AG10803 (cell line): Measurements from ENCODE around the gene CMSS1.
"Not testable (repeated sequence)": the region's sequence is repeated elsewhere in the genome, so short reads cannot be mapped to it uniquely, and the experiment has no call there.

Experiments
- DNase-seq: peaks from one replicate; pipeline ENCODE4 v3.0.0; 2010; ENCODE audit warnings: low read depth
- H3K4me3 ChIP-seq: 2 replicates; pipeline ENCODE4 v1.5.1; 2011; ENCODE audit warnings: mild to moderate bottlenecking, low read length, control low read depth
- CTCF ChIP-seq: conservative IDR thresholded peaks from 2 replicates; pipeline ENCODE4 v1.5.1; 2011; ENCODE audit warnings: mild to moderate bottlenecking, low read length, control low read depth, inconsistent platforms

CMSS1 gene

DNA sequence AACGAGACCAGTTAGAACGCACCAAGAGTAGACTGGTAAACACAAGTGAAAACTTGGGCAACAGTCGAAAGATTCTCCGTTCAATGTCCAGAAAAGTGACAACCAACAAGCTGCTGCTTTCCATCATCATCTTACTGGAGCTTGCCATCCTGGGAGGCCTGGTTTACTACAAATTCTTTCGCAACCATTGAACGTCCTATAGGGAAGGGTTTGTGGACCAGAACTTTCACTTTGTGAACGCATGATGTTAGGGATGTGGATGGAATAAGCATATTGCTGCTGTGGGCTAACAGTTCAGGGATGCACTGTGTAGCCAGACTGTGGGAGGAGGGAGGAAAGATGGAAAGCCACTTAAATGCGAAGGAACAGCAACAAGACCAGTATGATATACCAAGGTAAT lies 408.2 kb downstream of the CMSS1 start:
- TF ChIP-seq CTCF, result no peak
- no peak for DNase-seq
- H3K4me3 ChIP-seq, result no peak overlapping the region

DNA sequence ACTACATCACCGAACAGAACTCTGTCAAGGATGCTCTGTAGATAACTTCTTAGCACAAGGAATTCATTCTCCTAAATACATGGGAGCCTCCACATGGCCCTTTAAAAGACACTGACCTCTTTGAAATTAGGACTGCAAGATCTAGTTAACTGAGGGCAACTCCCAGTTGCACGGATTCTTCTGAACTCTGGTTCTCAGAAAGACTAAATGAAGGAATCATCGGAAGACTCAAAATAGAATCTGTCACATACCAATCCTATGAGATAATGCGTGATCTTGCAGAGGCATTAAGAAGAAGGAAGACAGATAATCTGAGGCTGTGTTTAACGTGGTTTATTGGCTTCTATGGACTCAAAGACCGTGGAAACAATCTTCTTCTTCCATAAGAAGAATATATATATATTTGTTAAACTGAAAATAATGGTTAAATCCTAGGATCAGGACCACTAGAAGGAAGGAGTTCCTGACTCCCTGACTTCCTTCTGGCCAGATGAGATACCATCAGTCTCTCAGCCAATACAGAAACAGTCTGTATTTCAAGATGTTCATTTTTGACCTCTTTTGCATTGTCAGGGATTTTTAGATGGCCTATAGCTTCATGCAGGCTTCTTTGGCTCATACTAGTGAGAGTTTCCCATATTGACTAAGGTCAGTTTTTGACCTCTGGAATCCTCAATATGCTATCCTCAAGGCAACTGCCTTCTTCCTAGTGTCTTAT lies 409.2 kb downstream of the CMSS1 start:
- no peak for TF ChIP-seq CTCF
- no peak overlapping the region for H3K4me3 ChIP-seq
- DNase-seq, result peak; percentile 72

DNA sequence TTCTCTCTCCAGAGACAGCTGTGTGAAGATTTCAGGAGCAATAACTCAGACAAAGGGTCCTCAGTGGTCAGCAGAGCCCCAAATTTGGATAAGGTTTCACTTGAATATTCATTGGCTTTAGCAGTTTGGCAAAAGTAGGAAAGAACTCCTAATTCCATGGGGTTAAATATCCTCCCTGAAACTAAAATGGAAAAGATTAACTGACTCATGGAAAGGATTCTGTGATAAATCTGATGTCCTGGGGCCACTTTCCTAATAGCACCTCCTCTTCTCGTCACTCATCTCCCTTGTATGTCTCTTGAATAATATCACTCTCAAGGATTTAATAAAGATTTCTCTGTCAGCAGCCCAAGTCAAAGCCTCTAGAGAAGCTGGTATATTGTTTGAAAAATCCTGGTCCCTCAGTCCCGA lies 409.9 kb downstream of the CMSS1 start:
- H3K4me3 ChIP-seq, result no peak overlapping the region
- no peak for DNase-seq
- no peak for TF ChIP-seq CTCF

- H3K4me3 ChIP-seq, result no peak overlapping the region
- DNase-seq, result no peak
- TF ChIP-seq CTCF, result no peak
Measured at GRCh38 chr3:100228247-100228646, 410.6 kb downstream of the CMSS1 start.

GRCh38 chr3:100229188-100229587 lies 411.5 kb downstream of the CMSS1 start:
- not testable (repeated sequence) for H3K4me3 ChIP-seq, DNase-seq

- TF ChIP-seq CTCF, result no peak
- H3K4me3 ChIP-seq, result no peak overlapping the region
- peak; percentile 21 for DNase-seq
Measured at GRCh38 chr3:100230710-100231109, 413.0 kb downstream of the CMSS1 start.
